ENCODE data around the gene SYNJ1.
"Not testable (repeated sequence)": the region's sequence is repeated elsewhere in the genome, so short reads cannot be mapped to it uniquely, and the experiment has no call there.

Gene SYNJ1

DNA sequence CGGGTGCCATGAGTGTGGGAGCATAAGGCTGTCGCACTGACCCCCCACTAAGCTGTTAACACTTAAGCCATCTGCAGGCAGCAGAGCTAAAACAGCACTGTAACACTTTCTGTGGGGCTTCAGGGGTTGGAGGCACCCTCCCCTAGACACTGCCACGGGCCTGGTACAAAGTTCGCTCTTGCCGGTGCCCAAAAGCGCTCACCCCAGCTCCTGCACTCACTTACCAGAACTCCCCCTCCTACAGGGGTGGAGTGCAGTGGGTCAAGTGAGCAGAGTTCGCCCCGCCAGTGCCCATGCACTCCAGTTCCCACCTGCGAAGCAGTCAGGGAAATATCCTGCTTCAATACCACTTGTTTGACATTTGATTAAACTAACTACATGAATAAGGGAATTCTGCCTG lies 69.3 kb downstream of the SYNJ1 start:
- TF ChIP-seq, protein P1, sequence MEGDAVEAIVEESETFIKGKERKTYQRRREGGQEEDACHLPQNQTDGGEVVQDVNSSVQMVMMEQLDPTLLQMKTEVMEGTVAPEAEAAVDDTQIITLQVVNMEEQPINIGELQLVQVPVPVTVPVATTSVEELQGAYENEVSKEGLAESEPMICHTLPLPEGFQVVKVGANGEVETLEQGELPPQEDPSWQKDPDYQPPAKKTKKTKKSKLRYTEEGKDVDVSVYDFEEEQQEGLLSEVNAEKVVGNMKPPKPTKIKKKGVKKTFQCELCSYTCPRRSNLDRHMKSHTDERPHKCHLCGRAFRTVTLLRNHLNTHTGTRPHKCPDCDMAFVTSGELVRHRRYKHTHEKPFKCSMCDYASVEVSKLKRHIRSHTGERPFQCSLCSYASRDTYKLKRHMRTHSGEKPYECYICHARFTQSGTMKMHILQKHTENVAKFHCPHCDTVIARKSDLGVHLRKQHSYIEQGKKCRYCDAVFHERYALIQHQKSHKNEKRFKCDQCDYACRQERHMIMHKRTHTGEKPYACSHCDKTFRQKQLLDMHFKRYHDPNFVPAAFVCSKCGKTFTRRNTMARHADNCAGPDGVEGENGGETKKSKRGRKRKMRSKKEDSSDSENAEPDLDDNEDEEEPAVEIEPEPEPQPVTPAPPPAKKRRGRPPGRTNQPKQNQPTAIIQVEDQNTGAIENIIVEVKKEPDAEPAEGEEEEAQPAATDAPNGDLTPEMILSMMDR (IDR thresholded peaks at IDR 0.05; ENCODE audit: low read depth, low read length, missing control alignments) = no peak
- H3K4me3 ChIP-seq (ENCODE audit: low read depth, low read length) = no peak overlapping the region
- DNase-seq (ENCODE audit: low read depth) = no peak
- in situ Hi-C loops (cut with HindIII; ENCODE audit: low sequenced_read_pairs) = no loop called here

DNA sequence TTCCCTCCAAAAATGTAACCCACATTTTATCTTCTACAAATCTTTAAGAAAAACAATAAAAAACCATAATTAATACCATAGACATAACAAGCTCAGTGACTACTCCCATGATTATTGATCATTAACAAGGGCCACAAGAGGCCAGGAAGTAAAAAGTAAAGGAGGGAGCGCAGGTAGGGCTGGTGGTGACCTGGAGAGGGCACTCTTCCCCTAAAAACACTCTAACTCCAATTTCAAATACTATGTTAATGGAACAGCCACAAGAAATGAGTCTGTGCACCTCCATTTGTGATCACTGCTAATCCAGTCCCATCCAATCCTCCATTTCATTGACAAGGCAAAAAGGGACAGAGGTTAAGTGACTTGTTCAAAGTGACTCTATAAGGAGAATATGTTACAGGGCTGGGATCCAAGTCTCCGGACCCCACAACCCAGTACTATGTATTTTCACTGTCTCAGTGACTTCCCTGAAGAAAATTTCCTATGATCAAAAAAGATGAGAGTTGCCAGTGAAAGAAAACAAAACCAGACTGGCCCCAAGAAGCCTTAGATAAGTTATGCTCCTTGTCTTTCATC lies 74.4 kb downstream of the SYNJ1 start:
- TF ChIP-seq, protein P1 (IDR thresholded peaks at IDR 0.05; ENCODE audit: low read depth, low read length, missing control alignments) = peak; percentile 65
- DNase-seq (ENCODE audit: low read depth) = peak; percentile 3
- no peak overlapping the region for H3K4me3 ChIP-seq (ENCODE audit: low read depth, low read length)
- in situ Hi-C loops (cut with HindIII; ENCODE audit: low sequenced_read_pairs) = no loop called here

DNA sequence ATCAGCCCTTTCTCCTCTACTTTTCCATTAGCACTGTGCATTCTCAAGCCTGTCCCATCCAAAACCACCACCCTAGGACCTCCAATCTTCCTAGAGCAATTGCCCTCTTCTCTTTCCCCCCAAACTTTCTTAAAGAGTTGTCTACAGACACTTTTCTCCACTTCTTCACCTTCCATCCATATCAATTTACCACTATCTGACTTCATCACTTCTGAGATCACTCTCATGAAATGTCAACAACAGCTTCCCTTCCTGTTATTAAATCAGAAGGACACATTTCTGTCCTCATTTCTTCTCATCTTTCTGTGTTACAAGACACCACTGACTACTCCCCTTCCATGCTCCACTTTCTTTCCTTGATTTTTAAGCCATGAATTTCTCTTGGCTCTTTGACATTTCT lies 79.6 kb downstream of the SYNJ1 start:
- in situ Hi-C loops (cut with HindIII; ENCODE audit: low sequenced_read_pairs) = no loop called here

DNA sequence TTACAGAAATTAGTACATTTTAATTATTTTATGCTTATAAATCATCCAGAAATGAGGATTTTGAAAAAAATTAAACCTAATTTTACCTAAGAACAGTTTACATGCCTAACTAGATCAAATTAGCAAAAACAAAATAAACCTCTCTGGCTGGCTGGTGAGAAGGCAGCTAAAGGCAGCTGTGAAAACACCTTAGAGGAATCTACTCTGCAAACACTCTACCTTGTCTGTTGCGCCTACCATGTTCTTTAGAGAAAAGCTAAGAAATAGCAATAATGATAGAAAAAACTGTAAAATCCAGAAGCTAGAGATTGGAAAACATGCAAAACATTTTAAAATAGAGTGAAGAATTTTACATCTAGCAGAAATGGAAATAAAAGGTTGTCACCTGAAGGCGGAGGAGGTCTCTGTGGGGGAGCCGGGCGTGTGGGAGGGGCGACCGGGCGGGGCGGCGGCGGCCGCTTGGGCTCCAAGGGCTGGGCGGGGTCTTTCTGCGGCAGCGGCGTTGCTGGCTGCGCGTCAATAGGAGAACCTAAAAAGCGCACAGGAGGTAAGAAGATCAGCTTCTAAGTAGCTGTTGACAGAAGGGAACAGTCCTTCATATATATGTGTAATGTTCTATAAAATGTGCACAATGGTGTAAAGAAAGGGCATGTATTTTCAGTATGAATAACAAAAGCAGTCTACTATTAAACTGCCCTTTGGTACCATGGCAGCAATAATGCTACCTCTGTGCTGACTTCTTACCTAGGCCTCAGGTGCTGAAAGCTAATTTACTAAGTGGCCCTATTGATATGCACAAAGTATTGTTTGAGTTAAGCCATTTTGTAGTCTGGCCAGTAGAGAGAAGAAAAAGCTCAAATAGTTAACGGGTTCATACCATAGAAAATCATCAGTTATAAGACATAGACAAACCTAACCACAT lies 82.3 kb downstream of the SYNJ1 start:
- no peak for DNase-seq (ENCODE audit: low read depth)
- TF ChIP-seq, protein P1 (IDR thresholded peaks at IDR 0.05; ENCODE audit: low read depth, low read length, missing control alignments) = no peak
- in situ Hi-C loops (cut with HindIII; ENCODE audit: low sequenced_read_pairs) = no loop called here
- no peak overlapping the region for H3K4me3 ChIP-seq (ENCODE audit: low read depth, low read length)

More for the DNA sequence above, 79.6 kb downstream of the SYNJ1 start:
- TF ChIP-seq, protein P1 (IDR thresholded peaks at IDR 0.05; ENCODE audit: low read depth, low read length, missing control alignments) = no peak
- no peak for DNase-seq (ENCODE audit: low read depth)
- H3K4me3 ChIP-seq (ENCODE audit: low read depth, low read length) = no peak overlapping the region

DNA sequence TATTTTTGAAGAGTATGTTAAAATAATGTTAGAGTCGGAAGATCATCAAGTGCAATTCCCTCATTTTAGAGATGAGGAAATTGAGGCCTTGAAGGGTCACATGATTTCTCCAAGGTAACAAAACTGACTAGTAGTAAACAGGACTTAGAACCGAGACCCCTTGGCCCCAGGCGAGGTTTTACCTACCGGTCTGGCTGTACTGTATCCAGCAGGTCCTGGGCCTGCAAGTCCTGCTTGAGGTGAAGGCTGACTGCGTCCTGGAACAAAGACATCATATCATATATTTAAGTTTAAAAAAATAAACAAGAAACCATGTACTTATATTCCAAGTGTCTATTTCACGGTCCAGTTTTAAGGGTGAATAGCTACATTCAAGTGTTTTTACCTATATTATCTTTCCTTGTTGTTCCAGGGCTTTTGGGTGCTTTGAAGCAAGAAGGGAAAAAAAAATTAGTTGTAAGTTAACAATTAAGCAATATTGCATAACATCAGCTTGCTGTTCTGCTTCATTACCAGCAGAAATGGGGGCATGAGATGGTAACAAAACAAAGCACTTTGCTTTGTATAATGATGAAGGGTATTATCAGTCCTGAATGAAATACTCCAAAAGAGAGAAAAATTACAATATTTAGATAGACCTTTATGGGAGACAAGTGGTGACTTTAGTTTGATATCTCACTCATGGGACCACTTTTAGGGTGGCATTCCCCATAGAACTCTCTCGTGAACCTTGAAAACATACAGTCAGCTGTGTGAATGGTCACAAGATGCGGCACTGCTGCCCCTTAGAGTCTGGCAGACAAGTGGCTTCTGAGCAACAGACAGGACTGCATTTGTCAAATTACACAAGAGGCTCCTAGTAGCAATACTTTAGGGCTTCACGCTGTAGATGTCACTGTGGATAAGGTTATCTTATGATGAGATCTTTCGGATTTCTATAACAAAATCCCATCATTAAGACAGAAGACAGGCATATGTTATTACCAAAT lies 85.8 kb downstream of the SYNJ1 start:
- no peak overlapping the region for H3K4me3 ChIP-seq (ENCODE audit: low read depth, low read length)
- in situ Hi-C loops (cut with HindIII; ENCODE audit: low sequenced_read_pairs) = no loop called here
- TF ChIP-seq, protein P1 (IDR thresholded peaks at IDR 0.05; ENCODE audit: low read depth, low read length, missing control alignments) = no peak
- DNase-seq (ENCODE audit: low read depth) = no peak

DNA sequence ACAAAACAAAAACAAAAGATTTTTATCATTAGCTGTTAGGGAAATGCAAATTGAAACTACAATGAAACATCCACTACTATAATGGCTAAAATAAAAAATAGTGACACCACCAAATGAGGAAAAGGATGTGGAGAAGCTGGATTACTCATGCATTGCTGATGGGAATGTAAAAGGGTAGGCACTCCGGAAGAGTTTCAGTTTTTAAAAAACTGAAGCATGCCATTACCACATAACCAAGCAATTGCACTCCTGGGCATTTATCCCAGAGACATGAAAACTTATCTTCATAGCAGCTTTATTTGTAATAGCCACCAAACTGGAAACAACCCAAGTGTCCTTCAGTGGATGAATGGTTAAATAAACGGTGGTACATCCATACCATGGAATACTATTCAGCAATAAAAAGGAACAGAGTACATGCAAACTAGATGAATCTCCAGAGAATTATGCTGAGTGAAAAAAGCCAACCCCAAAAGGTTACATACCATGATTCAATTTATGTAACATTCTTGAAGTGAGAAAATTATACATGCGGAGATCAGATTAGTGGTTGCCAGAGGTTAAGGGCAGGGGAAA lies 101.1 kb downstream of the SYNJ1 start:
- in situ Hi-C loops (cut with HindIII; ENCODE audit: low sequenced_read_pairs) = no loop called here
- DNase-seq (ENCODE audit: low read depth) = peak; percentile 12
- H3K4me3 ChIP-seq (ENCODE audit: low read depth, low read length) = no peak overlapping the region
- TF ChIP-seq, protein P1 (IDR thresholded peaks at IDR 0.05; ENCODE audit: low read depth, low read length, missing control alignments) = no peak

DNA sequence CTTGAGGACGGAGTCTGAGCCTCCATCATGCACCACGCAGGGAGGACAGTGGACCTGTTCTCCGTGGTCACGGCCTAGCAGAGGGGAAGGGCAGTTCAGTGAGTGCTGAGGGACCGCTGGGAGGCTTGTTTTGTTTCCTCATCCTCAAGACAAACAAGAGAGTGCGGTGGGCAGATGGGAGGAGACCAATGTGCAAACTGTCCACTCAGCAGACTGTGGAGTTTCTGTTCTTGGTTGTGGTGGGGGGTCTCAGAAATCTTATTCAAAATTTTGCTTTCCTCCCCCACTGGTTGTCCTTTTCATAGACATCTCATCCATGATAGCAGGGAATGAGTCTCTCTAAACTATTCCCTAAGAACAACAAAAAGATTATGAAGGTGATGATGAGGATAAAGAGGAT lies 109.6 kb downstream of the SYNJ1 start:
- in situ Hi-C loops (cut with HindIII; ENCODE audit: low sequenced_read_pairs); DNase-seq (ENCODE audit: low read depth); H3K4me3 ChIP-seq (ENCODE audit: low read depth, low read length): not testable (repeated sequence)
